ENCODE measurements around the gene KLHL6. TPM values are rescaled to one million over a fixed set of nuclear protein-coding genes. Genes with fewer than 3 reads are reported as not detected.

Gene KLHL6
- total RNA-seq, 1 donor from 2014 or later, result 0.11 TPM

- Mint-ChIP-seq H3K27me3 (ENCODE audit: low read depth, unreplicated experiment) (no peaks in the 10 kb centered on the region), H3K9me3 (ENCODE audit: unreplicated experiment) (no peaks in the 10 kb centered on the region), H3K4me1 (ENCODE audit: low read depth, unreplicated experiment) (peaks cover 2% of the 10 kb centered on the region), H3K36me3 (ENCODE audit: low read depth, unreplicated experiment) (no peaks in the 10 kb centered on the region), H3K4me3 (ENCODE audit: unreplicated experiment) (no peak overlapping the region), H3K27ac (ENCODE audit: unreplicated experiment) (no peak overlapping the region)
- Histone ChIP-seq H2AFZ (ENCODE audit: low read depth, low read length) (no peak overlapping the region), H3K4me2 (ENCODE audit: low read length) (no peak overlapping the region), H3K9ac (ENCODE audit: low read length) (no peak overlapping the region), H3K79me2 (ENCODE audit: insufficient read depth, low read length) (no peaks in the 10 kb centered on the region), H3K36me3 (ENCODE audit: insufficient read depth, low read length) (no peaks in the 10 kb centered on the region), H4K20me1 (ENCODE audit: insufficient read depth, low read length) (no peaks in the 10 kb centered on the region), H3K9me3 (ENCODE audit: insufficient read depth, low read depth, low read length) (no peaks in the 10 kb centered on the region), H3K4me3 (ENCODE audit: insufficient read depth, low read depth, low read length) (no peak overlapping the region), H3K27me3 (ENCODE audit: insufficient read depth, low read length) (no peaks in the 10 kb centered on the region), H3K4me1 (ENCODE audit: insufficient read depth, low read length) (no peaks in the 10 kb centered on the region), H3K27ac (ENCODE audit: low read depth, low read length) (no peak overlapping the region)
- no peak for FAIRE-seq
- DNase-seq (ENCODE audit: low read depth), result no peak
- TF ChIP-seq EZH2 (IDR thresholded peaks at IDR 0.05; ENCODE audit: insufficient read depth, low read length) (no peak), CTCF (IDR thresholded peaks at IDR 0.05; ENCODE audit: insufficient read depth, low read depth, low read length) (no peak)
Measured at GRCh38 chr3:183560607-183561006, 5.1 kb upstream of the KLHL6 start.

- H3K4me2 ChIP-seq (ENCODE audit: low read length), result no peak overlapping the region
- H3K27ac Mint-ChIP-seq (ENCODE audit: unreplicated experiment), result no peak overlapping the region
- H3K27me3 ChIP-seq (ENCODE audit: insufficient read depth, low read length), result no peaks in the 10 kb centered on the region
- TF ChIP-seq EZH2 (IDR thresholded peaks at IDR 0.05; ENCODE audit: insufficient read depth, low read length) (no peak), CTCF (IDR thresholded peaks at IDR 0.05; ENCODE audit: insufficient read depth, low read depth, low read length) (no peak)
- H3K4me1 Mint-ChIP-seq (ENCODE audit: low read depth, unreplicated experiment), result peaks cover 19% of the 10 kb centered on the region
- H3K4me1 ChIP-seq (ENCODE audit: insufficient read depth, low read length), result no peaks in the 10 kb centered on the region
- no peak for FAIRE-seq
- H3K9me3 Mint-ChIP-seq (ENCODE audit: unreplicated experiment), result no peaks in the 10 kb centered on the region
- H2AFZ ChIP-seq (ENCODE audit: low read depth, low read length), result no peak overlapping the region
- no peaks in the 10 kb centered on the region for H3K36me3 ChIP-seq (ENCODE audit: insufficient read depth, low read length)
- H3K9me3 ChIP-seq (ENCODE audit: insufficient read depth, low read depth, low read length), result no peaks in the 10 kb centered on the region
- H3K4me3 Mint-ChIP-seq (ENCODE audit: unreplicated experiment), result no peak overlapping the region
- H3K36me3 Mint-ChIP-seq (ENCODE audit: low read depth, unreplicated experiment), result no peaks in the 10 kb centered on the region
- H3K79me2 ChIP-seq (ENCODE audit: insufficient read depth, low read length), result no peaks in the 10 kb centered on the region
- H3K4me3 ChIP-seq (ENCODE audit: insufficient read depth, low read depth, low read length), result no peak overlapping the region
- H4K20me1 ChIP-seq (ENCODE audit: insufficient read depth, low read length), result no peaks in the 10 kb centered on the region
- no peaks in the 10 kb centered on the region for H3K27me3 Mint-ChIP-seq (ENCODE audit: low read depth, unreplicated experiment)
- DNase-seq (ENCODE audit: low read depth), result no peak
- no peak overlapping the region for H3K9ac ChIP-seq (ENCODE audit: low read length)
- H3K27ac ChIP-seq (ENCODE audit: low read depth, low read length), result no peak overlapping the region
Measured at GRCh38 chr3:183558495-183558894, 3.0 kb upstream of the KLHL6 start.

- Mint-ChIP-seq H3K4me3 (ENCODE audit: unreplicated experiment) (no peak overlapping the region), H3K9me3 (ENCODE audit: unreplicated experiment) (no peaks in the 10 kb centered on the region), H3K27me3 (ENCODE audit: low read depth, unreplicated experiment) (no peaks in the 10 kb centered on the region), H3K36me3 (ENCODE audit: low read depth, unreplicated experiment) (no peaks in the 10 kb centered on the region), H3K27ac (ENCODE audit: unreplicated experiment) (no peak overlapping the region), H3K4me1 (ENCODE audit: low read depth, unreplicated experiment) (peaks cover 23% of the 10 kb centered on the region)
- FAIRE-seq, result no peak
- Histone ChIP-seq H2AFZ (ENCODE audit: low read depth, low read length) (no peak overlapping the region), H3K27me3 (ENCODE audit: insufficient read depth, low read length) (no peaks in the 10 kb centered on the region), H3K4me1 (ENCODE audit: insufficient read depth, low read length) (no peaks in the 10 kb centered on the region), H3K4me2 (ENCODE audit: low read length) (no peak overlapping the region), H3K36me3 (ENCODE audit: insufficient read depth, low read length) (no peaks in the 10 kb centered on the region), H3K9me3 (ENCODE audit: insufficient read depth, low read depth, low read length) (no peaks in the 10 kb centered on the region), H3K9ac (ENCODE audit: low read length) (no peak overlapping the region), H3K79me2 (ENCODE audit: insufficient read depth, low read length) (no peaks in the 10 kb centered on the region), H3K4me3 (ENCODE audit: insufficient read depth, low read depth, low read length) (no peak overlapping the region), H3K27ac (ENCODE audit: low read depth, low read length) (no peak overlapping the region), H4K20me1 (ENCODE audit: insufficient read depth, low read length) (no peaks in the 10 kb centered on the region)
- no peak for DNase-seq (ENCODE audit: low read depth)
- TF ChIP-seq EZH2 (IDR thresholded peaks at IDR 0.05; ENCODE audit: insufficient read depth, low read length), result no peak
- TF ChIP-seq CTCF (IDR thresholded peaks at IDR 0.05; ENCODE audit: insufficient read depth, low read depth, low read length), result no peak
Measured at GRCh38 chr3:183556722-183557121, 1.2 kb upstream of the KLHL6 start.

Measured in astrocyte (in vitro differentiated cells and primary cell).